Stomach smooth muscle (tissue), 2 donors: ENCODE data around the gene C2CD2.

Experiments
- H3K27ac ChIP-seq: one replicate; pipeline ENCODE4 v1.7.0; 2013; ENCODE audit warnings: mild to moderate bottlenecking, low read length, inconsistent platforms
- H3K27me3 ChIP-seq, 2 donors: one replicate each; pipeline ENCODE4 v1.7.0; 2013; ENCODE audit warnings: low read length in 2 of 2; ENCODE audit not compliant: insufficient read depth in 2 of 2, control insufficient read depth in 1 of 2
- H3K36me3 ChIP-seq, 2 donors: one replicate each; pipeline ENCODE4 v1.7.0; 2013; ENCODE audit warnings: low read length in 2 of 2; ENCODE audit not compliant: control insufficient read depth in 2 of 2, insufficient read depth in 2 of 2
- H3K4me1 ChIP-seq: one replicate; pipeline ENCODE4 v1.7.0; 2013; ENCODE audit warnings: low read length; ENCODE audit not compliant: control insufficient read depth, insufficient read depth
- H3K4me3 ChIP-seq, 2 donors: one replicate each; pipeline ENCODE4 v1.7.0; 2013; ENCODE audit warnings: low read length in 2 of 2
- H3K9ac ChIP-seq, 2 donors: one replicate each; pipeline ENCODE4 v1.7.0; 2013; ENCODE audit warnings: low read length in 2 of 2, mild to moderate bottlenecking in 1 of 2
- H3K9me3 ChIP-seq, 2 donors: one replicate each; pipeline ENCODE4 v1.7.0; 2013; ENCODE audit warnings: low read length in 2 of 2; ENCODE audit not compliant: control insufficient read depth in 2 of 2
- donor health status: healthy.
- donor health status: Pancreatic carcinoma.

The C2CD2 gene

GRCh38 chr21:41876928-41877652 is 76.7 kb downstream of the C2CD2 start:
- H3K36me3 ChIP-seq: no peaks in the 10 kb centered on the region
- no peak overlapping the region for H3K4me3 ChIP-seq
- no peak overlapping the region for H3K27ac ChIP-seq
- peaks cover 14% of the 10 kb centered on the region for H3K4me1 ChIP-seq
- H3K9ac ChIP-seq: no peak overlapping the region
- H3K27me3 ChIP-seq: no peaks in the 10 kb centered on the region
- H3K9me3 ChIP-seq: no peaks in the 10 kb centered on the region

- H3K27me3 ChIP-seq: no peaks in the 10 kb centered on the region
- H3K36me3 ChIP-seq: no peaks in the 10 kb centered on the region
- no peak overlapping the region for H3K9ac ChIP-seq
- no peak overlapping the region for H3K27ac ChIP-seq
- peaks cover 14% of the 10 kb centered on the region for H3K4me1 ChIP-seq
- H3K9me3 ChIP-seq: no peaks in the 10 kb centered on the region
- H3K4me3 ChIP-seq: no peak overlapping the region
Measured at GRCh38 chr21:41876396-41876795, 77.4 kb downstream of the C2CD2 start.

DNA sequence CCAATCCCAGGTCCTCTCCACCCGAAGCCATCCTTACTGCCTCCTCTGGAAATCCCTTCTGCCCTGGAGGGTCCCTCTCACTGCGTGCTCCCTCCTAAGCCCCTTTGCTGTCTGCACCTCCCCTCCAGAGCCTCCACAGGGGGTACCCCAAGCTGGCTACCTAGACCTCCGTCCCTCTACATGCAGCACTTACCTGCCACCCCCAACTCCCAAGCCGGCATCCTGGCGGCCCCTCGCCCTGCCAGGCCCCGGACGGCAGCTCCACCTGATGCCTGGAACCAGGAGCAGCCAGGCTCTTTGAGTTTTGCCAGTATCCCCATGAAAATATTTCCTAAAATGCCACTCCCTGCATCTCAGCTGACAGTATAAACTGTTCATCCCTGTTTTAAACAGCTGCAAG is 78.7 kb downstream of the C2CD2 start:
- Histone ChIP-seq H3K9ac (no peak overlapping the region), H3K4me3 (no peak overlapping the region), H3K27me3 (no peaks in the 10 kb centered on the region), H3K9me3 (no peaks in the 10 kb centered on the region), H3K27ac (no peak overlapping the region), H3K4me1 (peaks cover 14% of the 10 kb centered on the region), H3K36me3 (no peaks in the 10 kb centered on the region)

- Histone ChIP-seq H3K27me3 (no peaks in the 10 kb centered on the region), H3K4me1 (peaks cover 14% of the 10 kb centered on the region), H3K36me3 (no peaks in the 10 kb centered on the region), H3K9me3 (no peaks in the 10 kb centered on the region), H3K9ac (no peak overlapping the region), H3K4me3 (no peak overlapping the region), H3K27ac (no peak overlapping the region)
Measured at GRCh38 chr21:41874611-41875010, 79.2 kb downstream of the C2CD2 start.

DNA sequence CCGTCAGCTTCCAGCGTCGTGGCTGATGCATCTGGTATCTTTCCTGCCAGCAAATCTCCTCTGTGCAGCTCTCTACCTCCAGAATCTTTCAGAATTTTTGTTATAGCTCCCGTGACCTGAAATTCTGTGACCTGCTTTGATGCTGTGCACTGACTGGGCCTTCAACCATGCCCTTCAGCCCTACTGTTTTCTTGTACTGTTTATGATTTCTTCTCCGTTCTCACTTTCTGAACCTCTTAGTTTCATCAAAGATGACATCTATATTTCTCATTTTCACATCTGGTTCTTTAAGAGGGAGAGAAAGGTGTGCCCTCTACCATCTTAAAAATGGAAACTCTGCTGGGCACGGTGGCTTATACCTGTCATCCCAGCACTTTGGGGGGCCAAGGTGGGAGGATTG is 80.4 kb downstream of the C2CD2 start:
- Histone ChIP-seq H3K27ac (no peak overlapping the region), H3K4me3 (no peak overlapping the region), H3K4me1 (peaks cover 10% of the 10 kb centered on the region), H3K27me3 (no peaks in the 10 kb centered on the region), H3K9me3 (no peaks in the 10 kb centered on the region), H3K36me3 (no peaks in the 10 kb centered on the region), H3K9ac (no peak overlapping the region)

GRCh38 chr21:41873005-41873404 is 80.8 kb downstream of the C2CD2 start:
- no peaks in the 10 kb centered on the region for H3K9me3 ChIP-seq
- H3K27ac ChIP-seq: no peak overlapping the region
- H3K4me3 ChIP-seq: no peak overlapping the region
- H3K27me3 ChIP-seq: no peaks in the 10 kb centered on the region
- H3K9ac ChIP-seq: no peak overlapping the region
- H3K36me3 ChIP-seq: no peaks in the 10 kb centered on the region
- peaks cover 5% of the 10 kb centered on the region for H3K4me1 ChIP-seq

DNA sequence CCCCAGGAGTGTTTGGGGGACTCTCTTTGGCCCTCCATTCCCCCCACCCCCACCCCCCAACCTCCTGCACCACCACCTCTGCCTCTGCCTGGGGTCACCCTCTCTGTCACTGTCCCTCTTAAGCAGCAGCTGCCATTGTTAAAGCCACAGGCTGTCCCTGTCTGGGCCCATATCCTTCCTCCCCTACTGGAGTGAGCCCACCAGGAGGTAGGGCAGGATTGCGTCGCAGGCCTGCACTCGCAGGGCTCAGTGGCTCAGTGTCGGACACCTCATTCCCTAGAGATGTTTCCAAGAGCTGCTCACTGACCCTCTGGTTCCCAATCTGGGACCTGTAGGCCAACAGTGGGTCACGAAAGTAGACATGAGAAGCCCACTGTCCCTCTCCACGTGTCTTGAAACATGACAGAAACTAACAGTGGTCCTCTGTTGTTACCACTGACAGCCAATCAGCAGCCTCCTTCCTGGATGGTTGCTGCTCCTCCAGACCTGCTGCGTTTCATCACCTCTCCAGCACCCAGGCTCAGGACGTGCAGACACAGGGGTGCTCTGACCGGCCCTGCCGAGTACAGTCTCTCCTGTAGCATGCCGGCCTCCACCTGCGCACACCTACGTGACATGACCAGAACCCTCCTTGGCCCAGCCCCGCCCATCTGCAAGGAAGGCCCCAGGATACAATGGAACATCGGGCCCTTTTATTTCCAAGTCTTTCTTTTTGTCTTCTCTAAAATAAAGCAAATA is 82.4 kb downstream of the C2CD2 start:
- Histone ChIP-seq H3K36me3 (no peaks in the 10 kb centered on the region), H3K27me3 (no peaks in the 10 kb centered on the region), H3K9me3 (no peaks in the 10 kb centered on the region), H3K27ac (no peak overlapping the region), H3K4me1 (no peaks in the 10 kb centered on the region), H3K9ac (no peak overlapping the region), H3K4me3 (no peak overlapping the region)

DNA sequence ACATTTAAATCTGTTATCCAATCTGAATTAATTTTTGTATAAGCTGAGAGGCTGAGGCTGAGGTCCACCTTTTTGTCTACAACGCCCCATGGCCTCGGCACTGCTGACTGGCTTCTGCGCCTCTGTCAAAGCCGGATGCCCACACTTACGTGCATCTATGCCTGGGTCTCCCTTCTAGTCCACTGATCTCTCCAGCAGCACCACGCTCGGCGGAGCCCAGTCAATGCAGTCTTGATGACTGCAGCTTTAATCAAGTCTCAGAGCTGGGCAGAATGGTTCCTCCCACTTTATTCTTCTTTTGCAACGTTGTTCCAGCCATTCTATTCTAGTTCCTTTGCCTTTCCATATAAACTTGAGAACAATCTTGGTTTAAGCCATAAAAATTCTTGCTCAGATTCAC is 84.0 kb downstream of the C2CD2 start:
- H3K4me1 ChIP-seq: no peaks in the 10 kb centered on the region
- H3K9ac ChIP-seq: no peak overlapping the region
- H3K27me3 ChIP-seq: no peaks in the 10 kb centered on the region
- H3K9me3 ChIP-seq: no peaks in the 10 kb centered on the region
- no peaks in the 10 kb centered on the region for H3K36me3 ChIP-seq
- no peak overlapping the region for H3K4me3 ChIP-seq
- H3K27ac ChIP-seq: no peak overlapping the region

DNA sequence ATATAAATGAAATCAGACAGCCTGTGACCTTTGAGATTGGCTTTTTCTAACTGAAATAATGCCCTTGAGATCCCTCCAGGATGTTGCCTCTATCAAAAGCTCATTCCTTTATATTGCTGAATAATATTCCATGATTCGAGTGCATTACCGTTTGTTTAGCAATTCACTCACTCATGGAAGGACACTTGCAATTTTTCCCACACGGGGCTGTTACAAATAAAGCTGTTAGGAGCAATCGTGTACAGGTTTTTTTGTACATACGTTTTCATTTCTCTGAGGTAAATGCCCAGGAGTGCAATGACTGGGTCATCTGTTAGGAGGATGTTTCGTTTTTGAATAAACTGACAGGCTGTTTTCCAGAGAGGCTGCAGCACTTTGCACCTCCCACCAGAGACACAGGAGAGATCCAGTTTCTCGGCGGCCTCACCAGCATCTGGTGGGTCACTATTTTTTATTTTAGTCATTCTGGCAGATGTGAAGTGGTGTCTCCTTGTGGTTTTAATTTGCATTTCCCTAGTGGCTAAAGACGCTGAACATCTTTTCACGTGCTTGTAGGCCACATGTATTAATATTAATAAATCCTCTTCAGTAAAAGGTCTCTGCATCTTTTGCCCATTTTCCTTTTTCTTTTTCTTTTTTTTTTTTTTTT is 85.6 kb downstream of the C2CD2 start:
- Histone ChIP-seq H3K36me3 (no peaks in the 10 kb centered on the region), H3K9me3 (no peaks in the 10 kb centered on the region), H3K4me3 (no peak overlapping the region), H3K4me1 (no peaks in the 10 kb centered on the region), H3K27ac (no peak overlapping the region), H3K9ac (no peak overlapping the region), H3K27me3 (no peaks in the 10 kb centered on the region)

- no peaks in the 10 kb centered on the region for H3K4me1 ChIP-seq
- no peaks in the 10 kb centered on the region for H3K9me3 ChIP-seq
- H3K27me3 ChIP-seq: no peaks in the 10 kb centered on the region
- no peak overlapping the region for H3K4me3 ChIP-seq
- no peaks in the 10 kb centered on the region for H3K36me3 ChIP-seq
- no peak overlapping the region for H3K9ac ChIP-seq
- H3K27ac ChIP-seq: no peak overlapping the region
Measured at GRCh38 chr21:41867313-41867712, 86.5 kb downstream of the C2CD2 start.
